IMR-90 (cell line): Measurements from ENCODE around the gene ONECUT1. TPM values are rescaled to one million over a fixed set of nuclear protein-coding genes. Genes with fewer than 3 reads are reported as not detected.

Experiments
- ATAC-seq: fragments of 200-7000 bp; cut with Tn5 transposase; 2 replicates; pipeline ENCODE4 v1.9.1; 2020; ENCODE audit warnings: low read depth, mild to moderate bottlenecking, moderate library complexity
- BruUV-seq: library from RNA; stranded (reverse); fragments of 400-500 nt; replicated peaks from 2 replicates; lab custom pipeline; 2021; lab: Mats Ljungman, UMichigan
- CTCF ChIA-PET: fragments of 300-600 bp; formaldehyde crosslinking; extraction: SDS; loops from one replicate; lab custom pipeline; 2021; ENCODE audit warnings: antibody characterized with exemption; lab: Yijun Ruan, JAX
- POLR2A ChIA-PET: fragments of 300-600 bp; sonication (Branson Sonifier 250); formaldehyde crosslinking; loops from one replicate; lab custom pipeline; 2022; ENCODE audit warnings: antibody characterized with exemption; ENCODE audit not compliant: unreplicated experiment; lab: Charles Lee
- DNase-seq: peaks from one replicate; pipeline ENCODE4 v3.0.0; 2013
- H2AFZ ChIP-seq: replicated peaks from 2 replicates; pipeline ENCODE3; 2013; ENCODE audit warnings: low read length, mild to moderate bottlenecking; ENCODE audit not compliant: poor library complexity
- H2AK5ac ChIP-seq: 2 replicates; pipeline ENCODE4 v1.6.1; 2013; ENCODE audit warnings: low read depth, low read length, inconsistent platforms
- H2AK9ac ChIP-seq: replicated peaks from 2 replicates; pipeline ENCODE3; 2013; ENCODE audit warnings: mild to moderate bottlenecking, low read depth, low read length, moderate library complexity; ENCODE audit not compliant: poor library complexity
- H2BK120ac ChIP-seq: 2 replicates; pipeline ENCODE4 v1.6.1; 2013; ENCODE audit warnings: low read depth, low read length, inconsistent platforms
- H2BK15ac ChIP-seq: 3 replicates; pipeline ENCODE4 v1.6.1; 2013; ENCODE audit warnings: low read depth, low read length, inconsistent platforms
- H2BK20ac ChIP-seq: 2 replicates; pipeline ENCODE4 v1.6.1; 2013; ENCODE audit warnings: low read depth, mild to moderate bottlenecking, inconsistent platforms, low read length, moderate library complexity
- H2BK5ac ChIP-seq: 2 replicates; pipeline ENCODE4 v1.6.1; 2013; ENCODE audit warnings: mild to moderate bottlenecking, low read depth, low read length, inconsistent platforms; ENCODE audit not compliant: poor library complexity, severe bottlenecking
- H3K14ac ChIP-seq: replicated peaks from 2 replicates; pipeline ENCODE4 v1.6.1; 2013; ENCODE audit warnings: low read depth, low read length, inconsistent platforms
- H3K18ac ChIP-seq: 2 replicates; pipeline ENCODE4 v1.6.1; 2013; ENCODE audit warnings: low read depth, low read length, control low read depth
- H3K23ac ChIP-seq: 2 replicates; pipeline ENCODE4 v1.6.1; 2013; ENCODE audit warnings: low read depth, low read length, inconsistent platforms
- H3K27ac ChIP-seq: 2 replicates; pipeline ENCODE4 v1.5.1; 2013; ENCODE audit warnings: mild to moderate bottlenecking, control low read depth, low read length; ENCODE audit not compliant: insufficient read depth
- H3K27me3 ChIP-seq: 2 replicates; pipeline ENCODE4 v1.6.1; 2013; ENCODE audit warnings: low read length; ENCODE audit not compliant: control insufficient read depth, insufficient read depth
- H3K36me3 ChIP-seq: 2 replicates; pipeline ENCODE4 v1.6.1; 2013; ENCODE audit warnings: low read length, mixed read lengths; ENCODE audit not compliant: control insufficient read depth, insufficient read depth
- H3K4ac ChIP-seq: 2 replicates; pipeline ENCODE4 v1.6.1; 2013; ENCODE audit warnings: low read depth, low read length, inconsistent platforms
- H3K4me1 ChIP-seq: 2 replicates; pipeline ENCODE4 v1.6.1; 2013; ENCODE audit warnings: low read length, mixed read lengths; ENCODE audit not compliant: control insufficient read depth, insufficient read depth
- H3K4me2 ChIP-seq: 2 replicates; pipeline ENCODE4 v1.6.1; 2013; ENCODE audit warnings: low read depth, mild to moderate bottlenecking, control low read depth, low read length, moderate library complexity
- H3K4me3 ChIP-seq: 2 replicates; pipeline ENCODE4 v1.5.1; 2013; ENCODE audit warnings: low read depth, mild to moderate bottlenecking, control low read depth, low read length, moderate library complexity; ENCODE audit not compliant: insufficient read depth
- H3K56ac ChIP-seq: 2 replicates; pipeline ENCODE4 v1.6.1; 2013; ENCODE audit warnings: low read length, inconsistent platforms; ENCODE audit not compliant: insufficient read depth; ENCODE audit errors: extremely low read depth
- H3K79me1 ChIP-seq, 2 experiments: 2 replicates each; pipeline ENCODE4 v1.6.1; 2013; ENCODE audit warnings: low read length in 2 of 2, inconsistent platforms in 1 of 2, low read depth in 1 of 2
- H3K9ac ChIP-seq: 2 replicates; pipeline ENCODE4 v1.6.1; 2013; ENCODE audit warnings: low read depth, low read length, control low read depth
- H3K9me1 ChIP-seq: 2 replicates; pipeline ENCODE4 v1.6.1; 2013; ENCODE audit warnings: low read length, inconsistent platforms; ENCODE audit not compliant: insufficient read depth
- H3K9me3 ChIP-seq: 2 replicates; pipeline ENCODE4 v1.6.1; 2013; ENCODE audit warnings: low read length; ENCODE audit not compliant: control insufficient read depth, insufficient read depth
- H4K20me1 ChIP-seq: 2 replicates; pipeline ENCODE4 v1.6.1; 2013; ENCODE audit warnings: low read length, inconsistent platforms; ENCODE audit not compliant: insufficient read depth
- H4K5ac ChIP-seq: 2 replicates; pipeline ENCODE4 v1.6.1; 2013; ENCODE audit warnings: mild to moderate bottlenecking, low read depth, low read length, control low read depth
- H4K8ac ChIP-seq, 2 experiments: 2 replicates each; pipeline ENCODE4 v1.6.1; 2013; ENCODE audit warnings: low read depth in 2 of 2, low read length in 2 of 2, control low read depth in 1 of 2, inconsistent platforms in 1 of 2
- H4K91ac ChIP-seq: 2 replicates; pipeline ENCODE4 v1.6.1; 2013; ENCODE audit warnings: low read depth, low read length, inconsistent platforms; ENCODE audit not compliant: insufficient read depth
- BHLHE40 ChIP-seq: fragments of 150-350 bp; IDR thresholded peaks from 2 replicates; pipeline ENCODE4 v1.6.1; 2016; ENCODE audit warnings: mild to moderate bottlenecking, low read depth, low read length
- CEBPB ChIP-seq: IDR thresholded peaks from 2 replicates; pipeline ENCODE4 v1.6.1; 2012; ENCODE audit warnings: low read depth, low read length, improper control_type of control experiment
- CHD1 ChIP-seq: IDR thresholded peaks from 2 replicates; pipeline ENCODE4 v1.6.1; 2012; ENCODE audit warnings: low read depth, low read length, improper control_type of control experiment
- CTCF ChIP-seq: conservative IDR thresholded peaks from 2 replicates; pipeline ENCODE4 v1.5.1; 2012; ENCODE audit warnings: mild to moderate bottlenecking, low read depth, low read length, improper control_type of control experiment
- FOS ChIP-seq: fragments of 150-350 bp; IDR thresholded peaks from 2 replicates; pipeline ENCODE4 v1.6.1; 2016; ENCODE audit warnings: low read depth, low read length
- MAFK ChIP-seq: IDR thresholded peaks from 2 replicates; pipeline ENCODE4 v1.6.1; 2012; ENCODE audit warnings: low read depth, low read length, improper control_type of control experiment
- MAZ ChIP-seq: IDR thresholded peaks from 2 replicates; pipeline ENCODE4 v1.6.1; 2012; ENCODE audit warnings: low read depth, mild to moderate bottlenecking, low read length, improper control_type of control experiment, moderate library complexity, borderline replicate concordance
- MXI1 ChIP-seq: IDR thresholded peaks from 2 replicates; pipeline ENCODE4 v1.6.1; 2012; ENCODE audit warnings: low read depth, mild to moderate bottlenecking, low read length, moderate library complexity, borderline replicate concordance
- NFE2L2 ChIP-seq: fragments of 150-350 bp; IDR thresholded peaks from 2 replicates; pipeline ENCODE4 v1.6.1; 2016; ENCODE audit warnings: low read depth, mild to moderate bottlenecking, low read length
- POLR2A ChIP-seq: IDR thresholded peaks from 2 replicates; pipeline ENCODE4 v1.6.1; 2012; ENCODE audit warnings: mild to moderate bottlenecking, low read depth, low read length
- RAD21 ChIP-seq: IDR thresholded peaks from 2 replicates; pipeline ENCODE4 v1.6.1; 2012; ENCODE audit warnings: low read length, improper control_type of control experiment
- RCOR1 ChIP-seq: IDR thresholded peaks from 2 replicates; pipeline ENCODE4 v1.6.1; 2012; ENCODE audit warnings: mild to moderate bottlenecking, low read length, improper control_type of control experiment; ENCODE audit not compliant: insufficient replicate concordance
- RFX5 ChIP-seq: IDR thresholded peaks from 2 replicates; pipeline ENCODE4 v1.8.0; 2012; ENCODE audit warnings: low read depth, mild to moderate bottlenecking, low read length, moderate library complexity
- SMC3 ChIP-seq: fragments of 150-350 bp; IDR thresholded peaks from 2 replicates; pipeline ENCODE4 v1.6.1; 2016; ENCODE audit warnings: low read depth, mild to moderate bottlenecking, antibody characterized with exemption, low read length, moderate library complexity
- WGBS, 2 experiments: methylation state at CpG; one replicate each; pipeline versions ENCODE4 v1.1.5 to v1.1.7; 2013; ENCODE audit warnings: missing lambda C conversion rate in 2 of 2; ENCODE audit not compliant: insufficient read length in 1 of 2; ENCODE audit errors: extremely low coverage in 2 of 2; 5-methylcytosine and 5-hydroxymethylcytosine counted together
- dilution Hi-C: fragments of 300-500 bp; cut with HindIII; formaldehyde crosslinking; loops from one replicate; pipeline ENCODE4 v1.14.3; 2018; ENCODE audit warnings: low sequenced_read_pairs; ENCODE audit not compliant: unreplicated experiment
- in situ Hi-C: fragments of 300-500 bp; cut with MboI; formaldehyde crosslinking; loops from 3 replicates; pipeline ENCODE4 v1.14.3; 2019; ENCODE audit warnings: low sequenced_read_pairs, inconsistent platforms, mixed read lengths
- intact Hi-C: fragments of 100-400 bp; cut with micrococcal nuclease; formaldehyde crosslinking; loops from 2 replicates; pipeline ENCODE4 v1.10.0; 2022
- polyA plus RNA-seq, 3 experiments: library from polyadenylated mRNA; depleted of rRNA; stranded (reverse); fragments of >200 nt; gene quantifications; 2 replicates each; pipeline ENCODE4 v1.2.3, GENCODE V29; 2012; ENCODE audit warnings: low replicate concordance in 1 of 3
- total RNA-seq: library from RNA; depleted of rRNA; stranded (reverse); fragments of >200 nt; gene quantifications from 2 replicates; pipeline ENCODE4 v1.2.3, GENCODE V29; 2012
- TF ChIP-seq, protein P1 (sequence below): fragments of 150-350 bp; IDR thresholded peaks from 2 replicates; pipeline ENCODE4 v1.6.1; 2016; ENCODE audit warnings: low read depth, mild to moderate bottlenecking, low read length, moderate library complexity, borderline replicate concordance
- TF ChIP-seq, protein P2 (sequence below): fragments of 150-350 bp; IDR thresholded peaks from 2 replicates; pipeline ENCODE4 v1.6.1; 2017; ENCODE audit warnings: mild to moderate bottlenecking, antibody characterized with exemption, low read length, low read depth

Gene ONECUT1
- total and polyA plus RNA-seq, 2 of the 4 experiments (the other 2 are of a cell fraction): not detected

- Histone ChIP-seq H3K4me1 (no peaks in the 10 kb centered on the region; the same call in 1 of the 2 replicates), H2BK20ac (no peak overlapping the region), H3K27ac (no peak overlapping the region), H4K8ac (no peak overlapping the region), H2BK120ac (no peak overlapping the region), H3K36me3 (no peaks in the 10 kb centered on the region), H3K9ac (no peak overlapping the region), H2AK5ac (no peak overlapping the region), H3K4ac (no peak overlapping the region), H3K4me2 (no peak overlapping the region), H3K14ac (no peak overlapping the region), H4K20me1 (no peaks in the 10 kb centered on the region), H3K18ac (no peak overlapping the region), H3K56ac (no peak overlapping the region), H3K23ac (no peak overlapping the region), H2AFZ (no peak overlapping the region), H3K79me1 (no peaks in the 10 kb centered on the region), H3K9me1 (no peaks in the 10 kb centered on the region), H2BK15ac (no peak overlapping the region), H4K91ac (no peak overlapping the region), H4K5ac (no peak overlapping the region), H3K4me3 (no peak overlapping the region), H3K9me3 (no peaks in the 10 kb centered on the region), H3K27me3 (peaks cover 38% of the 10 kb centered on the region), H2AK9ac (no peak overlapping the region), H2BK5ac (no peak overlapping the region)
- in situ Hi-C loops (no loop called here), intact Hi-C loops (no loop called here), dilution Hi-C loops (no loop called here)
- ChIA-PET CTCF (no interaction called here), POLR2A (no interaction called here)
- DNase-seq (no peak), ATAC-seq (no peak)
- TF ChIP-seq CEBPB: no peak
- no peak for TF ChIP-seq FOS
- no peak for TF ChIP-seq MXI1
- TF ChIP-seq, protein P1, sequence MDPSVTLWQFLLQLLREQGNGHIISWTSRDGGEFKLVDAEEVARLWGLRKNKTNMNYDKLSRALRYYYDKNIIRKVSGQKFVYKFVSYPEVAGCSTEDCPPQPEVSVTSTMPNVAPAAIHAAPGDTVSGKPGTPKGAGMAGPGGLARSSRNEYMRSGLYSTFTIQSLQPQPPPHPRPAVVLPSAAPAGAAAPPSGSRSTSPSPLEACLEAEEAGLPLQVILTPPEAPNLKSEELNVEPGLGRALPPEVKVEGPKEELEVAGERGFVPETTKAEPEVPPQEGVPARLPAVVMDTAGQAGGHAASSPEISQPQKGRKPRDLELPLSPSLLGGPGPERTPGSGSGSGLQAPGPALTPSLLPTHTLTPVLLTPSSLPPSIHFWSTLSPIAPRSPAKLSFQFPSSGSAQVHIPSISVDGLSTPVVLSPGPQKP: no peak
- TF ChIP-seq POLR2A: no peak
- no peak for TF ChIP-seq CTCF
- TF ChIP-seq RAD21: no peak
- no peak for TF ChIP-seq SMC3
- TF ChIP-seq, protein P2, sequence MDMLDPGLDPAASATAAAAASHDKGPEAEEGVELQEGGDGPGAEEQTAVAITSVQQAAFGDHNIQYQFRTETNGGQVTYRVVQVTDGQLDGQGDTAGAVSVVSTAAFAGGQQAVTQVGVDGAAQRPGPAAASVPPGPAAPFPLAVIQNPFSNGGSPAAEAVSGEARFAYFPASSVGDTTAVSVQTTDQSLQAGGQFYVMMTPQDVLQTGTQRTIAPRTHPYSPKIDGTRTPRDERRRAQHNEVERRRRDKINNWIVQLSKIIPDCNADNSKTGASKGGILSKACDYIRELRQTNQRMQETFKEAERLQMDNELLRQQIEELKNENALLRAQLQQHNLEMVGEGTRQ: no peak
- no peak for TF ChIP-seq BHLHE40
- no peak for TF ChIP-seq CHD1
- TF ChIP-seq MAZ: no peak
- no peak for TF ChIP-seq NFE2L2
- TF ChIP-seq RCOR1: no peak
- no peak for TF ChIP-seq MAFK
- TF ChIP-seq RFX5: no peak
- WGBS, 2 experiments: no CpG with 5 or more reads among the region's 1 CpG
- no TSS peak for BruUV-seq
These were observed 18.3 kb upstream of the ONECUT1 start for GRCh38 chr15:52808441-52808840.
